GM18499 (cell line): ENCODE results near the gene R3HCC1L.

Experiments
- ATAC-seq: cut with Tn5 transposase; IDR thresholded peaks from one replicate; pipeline ENCODE4 v1.9.1; 2021; ENCODE audit warnings: moderate number of reproducible peaks; ENCODE audit not compliant: insufficient read depth, unreplicated experiment

Gene R3HCC1L

DNA sequence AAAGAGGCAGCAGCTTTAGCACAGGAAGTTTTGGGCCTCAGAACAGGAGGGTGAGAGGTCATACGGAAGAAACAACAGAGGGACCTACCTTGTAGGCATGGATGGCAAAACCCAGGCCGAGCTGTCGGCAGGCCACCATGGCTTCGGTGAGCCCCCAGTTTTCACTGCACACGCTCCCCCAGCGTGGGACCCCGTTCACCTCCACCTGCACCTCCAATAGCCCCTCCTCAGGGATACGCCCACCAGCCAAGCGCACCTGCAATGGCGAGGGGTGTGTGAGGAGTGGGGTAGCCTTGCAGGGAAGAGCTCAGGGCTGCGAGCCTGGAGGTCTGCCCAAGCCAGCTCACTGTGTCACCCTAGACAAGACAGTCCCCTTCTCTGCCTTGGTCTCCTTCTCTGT lies 122.2 kb downstream of the R3HCC1L start:
- ATAC-seq: no peak

DNA sequence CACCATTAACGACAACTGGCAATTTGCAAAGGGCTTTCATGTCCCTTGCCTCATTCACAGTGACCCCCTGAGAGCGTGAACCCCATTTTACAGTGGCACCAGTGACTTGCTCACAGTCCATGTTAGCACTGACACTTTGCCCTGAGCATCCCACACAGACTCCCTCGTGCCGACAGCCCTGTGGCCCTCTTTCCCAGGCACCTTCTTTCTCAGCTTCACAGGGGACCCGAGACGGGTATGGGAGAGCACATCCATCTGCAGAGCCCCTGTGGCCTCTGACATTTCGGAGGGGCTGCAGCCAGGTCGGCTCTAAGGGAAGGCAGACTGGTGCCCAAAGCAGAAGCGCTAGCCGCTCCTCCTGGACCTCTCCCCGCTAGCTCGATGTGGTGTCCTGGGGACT lies 122.7 kb downstream of the R3HCC1L start:
- ATAC-seq: no peak

DNA sequence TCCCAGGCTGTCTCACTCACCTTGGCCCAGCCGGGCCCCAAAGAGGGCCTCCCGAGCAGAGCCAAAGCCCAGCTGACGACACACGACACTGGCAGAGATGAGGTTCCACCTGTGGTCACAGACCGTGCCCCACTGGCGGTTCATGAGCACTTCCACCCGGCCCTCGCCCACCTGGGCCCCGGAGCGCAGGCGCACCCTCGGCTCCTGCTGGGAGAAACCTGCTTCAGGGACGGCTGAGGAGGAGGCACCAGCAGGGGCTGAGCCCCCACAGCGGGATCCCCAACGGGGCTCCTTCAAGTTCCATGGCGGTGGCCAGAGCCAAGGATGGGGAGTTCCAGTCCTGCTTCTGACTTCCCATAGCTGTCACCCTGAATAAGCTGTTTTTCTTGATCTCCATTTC lies 123.5 kb downstream of the R3HCC1L start:
- ATAC-seq: no peak

DNA sequence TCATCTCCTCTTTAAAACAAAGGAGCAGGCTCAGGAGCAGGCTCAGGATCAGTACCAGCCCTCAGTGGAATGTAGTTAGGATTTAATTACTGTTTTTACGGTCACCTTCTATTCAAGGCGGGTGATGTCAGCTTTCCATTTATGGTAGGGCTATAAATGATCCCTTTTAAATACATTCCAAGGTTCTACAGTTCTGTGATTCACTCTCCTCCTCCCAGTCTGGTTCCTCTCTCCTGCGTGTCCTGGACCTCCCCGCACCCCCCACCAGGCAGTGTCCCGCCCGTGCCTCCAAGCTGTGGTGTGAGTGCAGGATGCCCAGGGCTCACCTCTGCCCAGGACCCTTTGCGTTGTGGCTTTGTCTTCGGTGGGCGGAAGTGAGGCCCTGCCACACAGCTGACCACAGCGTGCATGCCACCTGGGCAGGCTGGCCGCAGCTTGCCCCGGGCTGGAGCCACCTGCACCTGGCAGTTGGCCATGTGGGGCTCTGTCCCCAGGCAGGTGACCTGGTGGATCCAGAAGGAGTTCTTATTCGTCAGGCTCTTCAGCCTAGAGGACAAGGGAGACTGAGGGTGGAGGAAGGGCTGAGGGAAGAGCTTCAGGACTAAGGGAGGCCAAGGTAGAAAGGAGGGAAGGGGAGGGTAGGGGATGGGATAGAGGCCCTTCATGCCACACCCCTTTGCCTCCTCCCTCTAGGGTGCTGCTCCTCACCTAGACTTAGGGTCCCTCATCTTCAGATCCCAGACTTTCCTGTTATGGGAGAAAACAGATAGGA lies 124.4 kb downstream of the R3HCC1L start:
- no peak for ATAC-seq

DNA sequence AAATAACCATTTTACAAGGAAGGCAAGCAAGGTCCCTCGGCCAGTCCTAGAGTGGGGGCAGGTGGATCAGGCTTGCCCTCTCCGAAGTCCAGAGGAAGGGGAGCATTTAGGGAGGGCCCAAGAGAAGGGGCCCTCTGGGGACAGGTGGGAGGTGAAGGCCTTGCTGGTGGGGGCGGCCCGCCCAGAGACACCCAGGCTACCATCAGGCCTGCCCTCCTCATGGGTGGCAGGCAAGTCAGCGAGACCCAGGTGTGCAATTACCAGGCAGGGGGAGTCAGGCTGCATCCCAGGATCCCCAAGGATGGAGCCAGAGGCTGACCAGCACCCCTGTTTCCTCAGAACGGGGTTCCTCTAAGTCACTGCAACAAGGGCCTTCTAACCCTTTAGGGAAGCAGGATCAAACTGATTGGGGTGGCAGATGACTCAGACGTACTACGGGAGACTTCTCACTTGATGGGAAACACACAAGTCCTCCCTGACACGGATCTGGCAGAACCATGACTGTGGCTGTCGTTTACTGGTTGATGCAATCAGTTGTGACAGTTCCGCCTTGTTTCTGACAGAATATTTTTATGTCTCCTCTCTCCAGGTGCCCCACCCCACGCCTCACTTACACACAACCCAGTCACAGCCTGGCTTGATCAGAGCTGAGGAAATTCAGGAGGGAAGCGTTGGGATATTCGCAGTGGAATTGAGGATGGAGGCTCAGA lies 125.3 kb downstream of the R3HCC1L start:
- ATAC-seq: no peak

DNA sequence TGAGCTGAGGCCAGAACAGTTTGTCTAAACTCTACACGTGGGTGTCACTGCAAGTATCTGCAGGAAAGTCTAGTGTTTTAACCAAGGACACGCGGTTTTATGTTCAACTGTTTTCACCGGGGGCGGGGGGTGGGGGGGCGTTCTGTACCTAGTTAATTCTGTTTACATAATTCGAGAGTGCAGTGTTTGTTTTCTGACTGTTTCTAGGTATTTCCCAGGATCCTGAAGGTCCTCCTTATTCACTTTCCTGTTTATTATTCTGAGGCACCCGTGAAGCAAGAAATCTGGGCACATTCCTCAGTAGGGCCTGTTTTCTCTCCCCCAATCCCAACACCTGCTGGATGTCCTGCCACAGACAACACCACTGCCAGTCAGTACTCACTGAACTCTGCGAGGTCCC lies 125.9 kb downstream of the R3HCC1L start:
- ATAC-seq: no peak

DNA sequence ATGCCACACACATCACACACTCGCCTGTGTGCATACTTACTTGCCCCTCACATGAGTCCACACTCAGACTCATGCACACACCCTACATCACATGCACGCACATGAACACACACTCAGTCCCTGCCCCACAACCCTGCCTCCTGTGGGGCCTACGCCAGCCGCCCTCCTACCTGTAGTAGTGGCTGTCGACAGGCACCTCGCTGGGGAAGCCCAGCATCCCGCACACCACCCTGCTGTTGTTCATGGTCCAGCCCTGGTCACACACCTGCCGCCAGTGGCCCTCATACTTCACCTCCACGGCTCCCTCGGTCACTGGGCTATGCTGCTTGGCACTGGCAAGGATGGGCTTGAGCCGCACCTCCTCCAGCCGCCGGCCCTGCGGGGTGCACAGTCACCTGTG lies 126.3 kb downstream of the R3HCC1L start:
- ATAC-seq: no peak

DNA sequence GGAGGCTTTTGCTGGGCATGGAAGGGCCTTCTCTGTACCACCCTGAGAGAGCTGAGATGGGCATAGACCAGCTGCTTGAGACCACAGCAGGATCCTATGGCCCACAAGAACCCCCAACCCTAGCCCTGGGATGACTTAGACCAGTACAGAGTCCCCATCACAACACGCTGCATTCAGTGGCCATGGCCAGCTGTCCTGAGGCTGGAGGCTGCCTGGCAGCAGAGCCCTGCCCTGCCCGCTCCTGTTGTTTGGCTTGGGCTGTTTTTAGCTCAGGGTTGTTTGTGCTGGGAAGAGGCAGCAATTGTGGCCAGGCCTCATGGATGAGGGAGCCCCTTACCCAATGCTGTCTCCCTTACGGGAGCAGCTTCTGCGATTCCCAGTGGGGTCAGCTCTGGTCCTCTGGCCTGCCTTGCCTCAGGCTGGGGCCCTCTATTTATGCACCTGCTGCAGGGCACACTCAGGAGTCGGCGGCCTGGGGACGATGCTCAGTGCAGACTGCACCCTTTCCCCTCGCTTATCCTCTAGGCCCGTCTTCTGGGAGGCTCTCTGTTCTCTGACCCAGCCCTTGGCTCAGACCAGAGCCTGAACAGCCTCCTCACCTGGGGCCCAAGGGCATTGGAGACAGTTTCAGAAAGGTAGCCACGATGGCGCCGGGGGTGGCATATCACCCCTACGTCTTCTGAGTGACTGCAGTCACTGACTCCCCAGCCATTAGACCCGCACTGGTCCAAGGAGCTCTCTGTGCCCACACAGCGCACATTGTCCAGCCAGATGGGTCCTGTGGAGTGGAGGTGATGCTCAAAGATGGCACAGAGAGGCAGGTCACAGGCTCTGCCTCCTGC lies 127.2 kb downstream of the R3HCC1L start:
- no peak for ATAC-seq

DNA sequence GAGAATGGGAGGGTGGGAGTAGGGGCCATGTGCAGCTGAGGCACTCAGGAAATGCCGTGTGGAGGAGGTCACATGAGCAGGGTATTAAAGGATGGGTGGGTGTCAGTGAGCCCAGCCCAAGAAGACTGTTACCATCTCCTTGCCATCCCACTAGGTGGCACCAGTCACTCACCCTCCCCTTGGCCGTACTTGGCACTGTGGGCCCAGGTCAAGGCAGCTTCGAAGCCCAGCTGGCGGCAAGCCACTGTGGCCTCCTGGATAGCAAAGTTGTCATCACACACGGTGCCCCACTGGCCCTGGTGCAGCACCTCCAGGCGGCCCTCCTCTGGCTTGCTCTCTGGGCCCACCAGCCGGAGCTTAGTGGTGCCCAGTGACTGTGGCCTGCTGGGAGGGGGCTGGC lies 128.1 kb downstream of the R3HCC1L start:
- ATAC-seq: no peak

DNA sequence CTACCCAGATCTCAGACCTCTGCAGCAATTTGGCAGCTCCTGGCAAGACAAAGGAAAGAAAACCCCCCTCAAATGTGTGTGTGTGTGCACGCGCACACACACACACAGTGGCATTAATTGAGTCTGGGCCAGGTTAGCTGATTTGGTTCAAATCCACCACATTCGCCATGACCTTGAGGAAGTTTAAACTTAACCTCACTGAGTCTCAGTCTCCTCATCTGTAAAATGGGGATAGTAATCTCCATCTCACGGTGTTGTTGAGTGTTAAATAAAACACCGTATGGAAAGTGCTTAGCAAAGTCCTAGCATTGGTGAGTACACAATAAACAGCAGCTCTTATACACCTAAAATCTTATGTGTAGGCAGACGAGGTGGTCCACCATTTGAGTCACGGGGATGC lies 128.6 kb downstream of the R3HCC1L start:
- no peak for ATAC-seq

DNA sequence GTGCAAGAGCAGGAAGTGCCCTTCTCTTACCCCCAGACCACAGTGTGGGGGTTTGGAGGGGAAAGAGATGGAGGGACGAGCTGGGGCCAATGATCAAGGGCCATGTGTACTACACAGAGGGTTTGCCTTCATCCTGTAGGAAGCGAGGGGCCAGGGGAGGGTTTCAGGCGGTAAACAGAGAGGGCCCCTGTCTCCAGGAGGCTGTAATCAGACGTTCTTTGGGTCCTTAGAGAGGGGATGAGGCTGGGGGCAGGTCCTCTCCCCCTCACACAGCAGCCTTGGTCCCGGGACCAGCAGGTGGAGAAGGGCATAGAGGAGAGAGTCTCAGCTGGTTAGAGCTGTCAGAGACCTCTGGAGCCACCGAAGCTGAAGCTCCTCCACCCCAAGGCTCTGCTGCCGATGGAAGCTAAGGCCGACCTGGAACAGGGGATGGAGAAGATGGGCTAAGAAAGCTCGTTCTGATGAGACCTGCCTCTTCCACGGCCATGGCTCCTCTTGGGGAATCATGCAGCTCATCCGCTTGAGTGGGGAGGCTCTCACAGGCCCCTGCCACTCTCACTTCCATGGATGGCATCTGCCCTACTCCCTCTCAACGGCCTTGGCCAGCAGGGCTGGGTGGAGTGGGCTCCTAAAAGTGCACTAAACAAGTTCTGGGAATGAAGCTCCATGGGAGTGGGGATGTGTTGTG lies 130.1 kb downstream of the R3HCC1L start:
- ATAC-seq: no peak

DNA sequence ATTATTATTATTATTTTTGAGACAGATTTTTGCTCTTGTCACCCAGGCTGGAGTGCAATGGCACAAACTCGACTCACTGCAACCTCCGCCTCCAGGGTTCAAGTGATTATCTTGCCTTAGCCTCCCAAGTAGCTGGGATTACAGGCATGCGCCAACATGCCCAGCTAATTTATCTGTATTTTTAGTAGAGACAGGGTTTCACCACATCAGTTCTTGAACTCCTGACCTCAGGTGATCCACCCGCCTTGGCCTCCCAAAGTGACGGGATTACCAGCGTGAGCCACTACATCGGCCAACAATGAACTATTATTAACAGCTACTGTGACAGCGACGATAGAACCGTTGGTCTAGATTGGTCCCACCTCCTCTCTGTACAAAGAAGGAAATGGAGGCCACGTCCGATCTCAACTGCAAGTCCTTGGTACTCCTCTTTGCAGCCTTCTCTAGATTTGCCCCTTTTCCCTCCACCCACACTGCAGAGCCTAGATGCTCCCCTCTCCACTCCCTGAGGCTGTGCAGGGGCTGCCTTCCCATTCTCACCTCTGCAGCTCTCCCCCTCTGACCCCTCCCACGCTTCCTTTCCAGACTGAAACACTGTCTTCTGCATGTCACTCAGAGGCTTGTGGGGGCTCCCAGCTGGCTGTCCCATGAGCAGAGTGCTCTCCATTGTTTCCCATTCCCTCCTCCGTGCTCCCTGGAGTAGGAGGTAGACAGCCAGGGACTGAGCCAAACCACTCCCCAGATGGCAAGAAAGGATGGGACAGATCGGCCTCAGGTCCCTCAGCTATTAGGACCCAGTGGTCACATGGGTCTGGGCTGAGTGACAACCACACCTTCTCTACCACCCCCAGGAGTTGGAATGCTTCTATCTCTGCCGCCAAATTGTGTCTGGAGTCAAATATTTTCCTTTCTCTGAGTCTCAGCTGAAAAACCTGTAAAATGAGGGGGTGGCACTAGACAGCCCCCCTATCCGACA lies 131.2 kb downstream of the R3HCC1L start:
- no peak for ATAC-seq

DNA sequence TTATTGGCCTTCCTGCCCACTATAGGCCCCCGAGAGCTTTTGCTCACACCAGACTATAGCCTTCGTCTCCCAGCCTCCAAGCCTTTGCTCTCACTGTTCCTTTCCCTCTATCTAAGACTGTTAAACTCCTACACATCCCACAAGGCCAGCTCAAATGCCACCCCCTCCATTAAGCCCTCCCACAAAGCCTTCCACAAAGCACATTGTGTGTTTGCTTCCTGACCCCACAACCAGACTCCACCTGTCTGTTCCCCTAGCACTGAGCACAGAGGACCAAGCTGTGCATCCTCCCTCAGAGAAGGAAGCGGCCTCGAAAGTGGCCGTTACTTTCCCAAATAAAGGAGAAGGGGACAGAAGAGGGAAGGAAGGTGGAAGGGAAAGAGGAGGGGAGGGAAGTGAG lies 132.2 kb downstream of the R3HCC1L start:
- no peak for ATAC-seq

DNA sequence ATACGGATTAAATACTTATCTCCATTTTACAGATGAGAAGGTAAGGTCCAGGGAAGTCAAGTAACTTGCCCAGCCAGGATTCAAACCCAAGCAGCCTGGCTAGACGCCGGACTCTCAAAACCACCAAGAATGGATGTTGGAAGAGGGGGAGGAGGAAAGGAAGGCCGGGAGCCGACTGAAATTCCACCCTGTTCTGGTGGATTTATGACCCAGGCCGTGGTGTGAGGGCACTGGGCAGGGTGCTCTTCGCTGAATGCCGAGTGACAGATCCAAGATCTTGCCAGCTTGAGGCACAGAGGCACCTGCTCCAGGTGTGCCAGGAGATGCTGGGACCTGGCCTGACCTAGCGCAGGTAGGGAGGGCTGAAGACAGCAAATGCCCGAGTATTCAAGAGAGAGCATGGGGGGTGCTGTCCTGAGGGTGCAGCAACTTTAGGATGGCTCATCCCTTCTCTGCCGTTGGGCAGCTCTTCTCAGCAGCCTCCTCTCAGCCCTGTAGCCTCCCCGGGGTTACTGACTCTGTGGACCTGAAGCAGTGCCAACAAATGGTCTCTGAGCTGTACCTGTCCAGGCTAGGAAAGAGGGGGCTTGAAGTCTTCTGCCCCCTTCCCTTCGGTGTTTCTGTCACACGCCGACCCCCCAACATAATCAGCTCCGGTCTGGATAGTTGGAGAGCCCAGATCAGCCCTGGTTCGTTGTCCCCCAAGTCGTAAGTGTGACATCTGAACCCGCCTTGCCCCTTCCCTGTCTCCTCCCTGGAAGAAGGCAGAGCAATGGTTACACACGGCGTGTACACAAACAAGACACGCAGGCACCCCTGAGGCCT lies 132.8 kb downstream of the R3HCC1L start:
- no peak for ATAC-seq

DNA sequence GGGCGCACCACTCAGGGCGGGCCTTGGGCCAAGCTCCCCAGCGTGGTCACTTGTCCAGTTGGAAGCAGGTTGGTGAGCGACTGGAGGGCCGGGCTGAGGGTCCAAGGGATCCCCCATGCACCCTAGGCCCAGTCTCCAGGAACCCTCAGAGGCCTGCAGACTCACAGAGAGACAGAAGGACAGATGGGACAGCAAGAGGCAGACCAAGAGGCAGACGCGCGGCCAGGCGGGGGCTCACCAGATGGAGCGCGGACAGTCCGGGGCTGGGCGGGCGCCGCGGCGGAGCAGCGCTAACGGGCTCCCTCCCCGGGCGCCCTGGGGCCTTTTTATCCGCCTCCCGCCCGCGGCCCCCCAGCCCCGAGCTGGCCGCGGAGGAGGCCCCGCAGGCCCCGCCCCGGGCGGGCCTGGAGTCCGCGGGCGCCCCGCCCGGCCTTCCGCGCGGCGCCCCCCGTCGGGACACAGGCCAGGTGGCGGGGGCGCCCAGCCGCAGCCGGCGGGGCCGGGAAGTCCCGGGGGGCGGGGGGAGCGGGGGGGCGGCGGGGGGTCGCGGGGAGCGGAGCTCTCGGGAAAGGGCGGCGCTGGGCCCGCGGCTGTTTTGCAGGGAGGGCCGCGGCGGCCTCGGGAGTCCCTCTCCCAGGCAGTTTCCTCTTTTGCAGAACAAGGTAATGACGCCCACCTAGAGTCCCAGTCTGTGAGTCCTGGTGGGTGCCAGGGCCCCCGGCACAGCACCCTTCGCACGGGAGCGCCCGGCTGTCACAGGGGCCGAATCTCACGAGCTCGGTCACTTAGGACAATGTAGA lies 133.6 kb downstream of the R3HCC1L start, which contains the start of gene LOXL4:
TSS of gene LOXL4 (minus strand) at position 301 of the 800 bp plus-strand sequence. CDS start 5,175 bp downstream, outside the sequence.
- no peak for ATAC-seq

DNA sequence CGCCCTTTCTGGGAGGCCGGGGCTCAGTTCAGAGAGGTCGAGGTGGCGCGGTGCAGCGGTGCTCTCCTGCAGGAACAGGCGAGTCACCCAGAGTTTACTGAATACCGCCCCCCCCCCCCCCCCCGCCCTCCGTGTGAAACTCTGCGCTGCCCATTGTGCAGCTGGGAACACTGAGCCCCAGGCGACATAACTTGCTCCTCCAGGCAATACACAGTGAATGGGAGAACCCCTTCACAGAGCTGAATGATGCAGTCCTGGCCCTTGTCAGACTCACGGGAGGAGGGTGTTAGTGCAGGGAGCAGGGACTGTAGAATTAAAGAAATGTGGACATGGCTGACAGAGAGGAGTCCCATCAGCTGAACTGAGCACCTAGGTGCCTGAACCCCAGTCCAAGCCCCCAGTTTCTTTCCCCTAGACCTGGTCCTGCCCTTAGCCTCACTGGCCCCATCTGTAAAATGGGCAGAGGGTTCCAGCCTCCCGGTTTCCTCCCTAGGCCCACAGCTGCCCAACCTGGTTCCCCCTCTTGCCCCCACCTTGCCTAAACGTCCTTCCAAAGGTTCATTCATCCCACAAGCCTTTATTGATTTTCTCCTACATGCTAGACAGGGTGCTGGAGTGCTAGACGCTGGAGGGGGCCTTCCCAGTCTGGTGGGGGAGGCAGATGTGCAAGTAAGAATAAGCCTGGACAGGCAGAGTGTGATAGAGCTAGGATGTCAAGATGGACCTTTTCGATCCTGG lies 134.4 kb downstream of the R3HCC1L start:
- no peak for ATAC-seq

DNA sequence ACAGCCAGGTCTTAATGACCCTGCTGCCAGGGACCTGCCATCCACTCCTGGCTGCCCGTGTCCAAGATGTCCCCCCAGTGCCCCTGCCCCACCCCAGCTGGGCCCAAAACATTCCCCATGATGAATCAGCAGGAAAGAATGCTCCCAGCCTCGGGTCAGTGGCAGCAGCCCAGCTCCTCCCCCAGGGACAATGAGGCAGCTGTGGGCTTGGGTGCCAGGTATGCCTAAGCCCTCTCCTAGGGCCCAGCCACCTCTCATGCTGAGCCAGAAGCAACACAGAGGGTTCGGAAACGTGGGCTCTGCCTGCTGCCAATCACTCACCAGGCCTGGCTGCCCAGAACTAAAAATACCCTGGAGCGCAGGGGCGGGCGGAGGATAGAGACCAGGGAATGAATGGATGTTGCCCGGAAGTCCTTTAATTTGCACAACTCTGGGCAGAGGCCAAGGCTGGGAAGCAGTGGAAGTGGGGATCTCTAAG lies 135.0 kb downstream of the R3HCC1L start:
- no peak for ATAC-seq
